ENCODE results near the gene CDH18.

DNA sequence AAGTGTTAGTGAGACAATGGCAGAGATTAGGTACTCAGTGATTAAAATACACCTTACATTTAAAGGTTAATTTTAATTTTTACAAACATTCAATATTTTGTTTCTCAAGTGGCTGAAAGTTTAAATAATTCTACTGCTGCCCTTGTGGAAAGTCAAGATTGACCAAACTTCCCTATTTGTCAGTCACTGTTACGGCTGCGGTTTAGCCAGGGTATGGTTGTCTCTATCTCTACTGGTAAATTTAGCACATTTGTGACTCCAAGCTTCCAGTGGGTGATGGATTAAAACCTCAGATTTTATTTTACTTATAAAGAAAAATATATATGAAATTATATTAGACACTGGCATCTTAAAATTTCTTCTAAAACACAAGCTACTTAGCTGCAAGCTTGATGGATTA, 368.4 kb downstream of the CDH18 start:
- TF ChIP-seq, protein P1, sequence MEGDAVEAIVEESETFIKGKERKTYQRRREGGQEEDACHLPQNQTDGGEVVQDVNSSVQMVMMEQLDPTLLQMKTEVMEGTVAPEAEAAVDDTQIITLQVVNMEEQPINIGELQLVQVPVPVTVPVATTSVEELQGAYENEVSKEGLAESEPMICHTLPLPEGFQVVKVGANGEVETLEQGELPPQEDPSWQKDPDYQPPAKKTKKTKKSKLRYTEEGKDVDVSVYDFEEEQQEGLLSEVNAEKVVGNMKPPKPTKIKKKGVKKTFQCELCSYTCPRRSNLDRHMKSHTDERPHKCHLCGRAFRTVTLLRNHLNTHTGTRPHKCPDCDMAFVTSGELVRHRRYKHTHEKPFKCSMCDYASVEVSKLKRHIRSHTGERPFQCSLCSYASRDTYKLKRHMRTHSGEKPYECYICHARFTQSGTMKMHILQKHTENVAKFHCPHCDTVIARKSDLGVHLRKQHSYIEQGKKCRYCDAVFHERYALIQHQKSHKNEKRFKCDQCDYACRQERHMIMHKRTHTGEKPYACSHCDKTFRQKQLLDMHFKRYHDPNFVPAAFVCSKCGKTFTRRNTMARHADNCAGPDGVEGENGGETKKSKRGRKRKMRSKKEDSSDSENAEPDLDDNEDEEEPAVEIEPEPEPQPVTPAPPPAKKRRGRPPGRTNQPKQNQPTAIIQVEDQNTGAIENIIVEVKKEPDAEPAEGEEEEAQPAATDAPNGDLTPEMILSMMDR (IDR thresholded peaks at IDR 0.05; ENCODE audit: insufficient read depth, low read length, poor library complexity, severe bottlenecking): no peak
- TF ChIP-seq EZH2phosphoT487 (conservative IDR thresholded peaks at IDR 0.05; ENCODE audit: low read length): no peak

All from SU-DHL-6 (cell line).